ENCODE results near the gene RO60. TPM values are rescaled to one million over a fixed set of nuclear protein-coding genes. Genes with fewer than 3 reads are reported as not detected.

Gene RO60
- total and polyA plus RNA-seq, 2 of the 4 experiments (the other 2 are of a cell fraction) = 10.9 to 161 TPM

GRCh38 chr1:193087893-193088292, 28.5 kb downstream of the RO60 start:
- Histone ChIP-seq H2AFZ (replicated peaks; ENCODE audit: low read length, poor library complexity) (no peak overlapping the region), H3K4me2 (ENCODE audit: low read depth, low read length) (no peak overlapping the region), H2AK5ac (ENCODE audit: low read depth, low read length) (no peak overlapping the region), H3K36me3 (ENCODE audit: control insufficient read depth, insufficient read depth, low read length) (peaks cover 20% of the 10 kb centered on the region), H3K9ac (ENCODE audit: low read depth, low read length) (no peak overlapping the region), H3K23ac (ENCODE audit: low read depth, low read length) (no peak overlapping the region), H3K4ac (ENCODE audit: low read depth, low read length) (no peak overlapping the region), H2BK20ac (ENCODE audit: low read depth, low read length) (no peak overlapping the region), H3K14ac (replicated peaks; ENCODE audit: low read depth, low read length) (no peak overlapping the region), H3K4me3 (ENCODE audit: insufficient read depth, low read depth, low read length) (no peak overlapping the region), H2BK15ac (ENCODE audit: low read depth, low read length) (no peak overlapping the region), H3K18ac (ENCODE audit: low read depth, low read length) (no peak overlapping the region), H2AK9ac (replicated peaks; ENCODE audit: low read depth, low read length, poor library complexity) (no peak overlapping the region), H3K79me1 (ENCODE audit: low read depth in 1 of 2, low read length in 2 of 2) (no peaks in the 10 kb centered on the region), H4K8ac (ENCODE audit: low read depth in 2 of 2, low read length in 2 of 2) (no peak overlapping the region), H3K9me3 (ENCODE audit: control insufficient read depth, insufficient read depth, low read length) (no peaks in the 10 kb centered on the region), H3K27me3 (ENCODE audit: control insufficient read depth, insufficient read depth, low read length) (no peaks in the 10 kb centered on the region), H3K56ac (ENCODE audit: extremely low read depth, insufficient read depth, low read length) (no peak overlapping the region), H2BK120ac (ENCODE audit: low read depth, low read length) (no peak overlapping the region), H4K5ac (ENCODE audit: low read depth, low read length) (no peak overlapping the region), H4K91ac (ENCODE audit: insufficient read depth, low read depth, low read length) (no peak overlapping the region), H2BK5ac (ENCODE audit: low read depth, low read length, poor library complexity, severe bottlenecking) (no peak overlapping the region), H3K4me1 (ENCODE audit: control insufficient read depth, insufficient read depth, low read length) (no peaks in the 10 kb centered on the region), H3K9me1 (ENCODE audit: insufficient read depth, low read length) (no peaks in the 10 kb centered on the region), H3K27ac (ENCODE audit: insufficient read depth, low read length) (no peak overlapping the region), H4K20me1 (ENCODE audit: insufficient read depth, low read length) (no peaks in the 10 kb centered on the region)
- no peak for ATAC-seq (ENCODE audit: low read depth)
- dilution Hi-C loops (cut with HindIII; ENCODE audit: low sequenced_read_pairs, unreplicated experiment) = no loop called here
- no TSS peak for BruUV-seq (replicated peaks)
- intact Hi-C loops (cut with micrococcal nuclease) = no loop called here
- CTCF ChIA-PET = no interaction called here
- POLR2A ChIA-PET (ENCODE audit: unreplicated experiment) = no interaction called here
- no peak for TF ChIP-seq FOS (IDR thresholded peaks at IDR 0.05; ENCODE audit: low read depth, low read length)
- no peak for TF ChIP-seq MAZ (IDR thresholded peaks at IDR 0.05; ENCODE audit: borderline replicate concordance, low read depth, low read length)
- TF ChIP-seq CEBPB (IDR thresholded peaks at IDR 0.05; ENCODE audit: low read depth, low read length) = no peak
- TF ChIP-seq CTCF (conservative IDR thresholded peaks at IDR 0.05; ENCODE audit: low read depth, low read length) = no peak
- no peak for TF ChIP-seq USF2 (IDR thresholded peaks at IDR 0.05; ENCODE audit: low read depth, low read length)
- no peak for TF ChIP-seq BHLHE40 (IDR thresholded peaks at IDR 0.05; ENCODE audit: low read depth, low read length)
- TF ChIP-seq RFX5 (IDR thresholded peaks at IDR 0.05; ENCODE audit: low read depth, low read length) = no peak
- no peak for TF ChIP-seq RCOR1 (IDR thresholded peaks at IDR 0.05; ENCODE audit: insufficient replicate concordance, low read length)
- TF ChIP-seq POLR2A (IDR thresholded peaks at IDR 0.05; ENCODE audit: low read depth, low read length) = no peak
- no peak for TF ChIP-seq MXI1 (IDR thresholded peaks at IDR 0.05; ENCODE audit: borderline replicate concordance, low read depth, low read length)
- TF ChIP-seq RAD21 (IDR thresholded peaks at IDR 0.05; ENCODE audit: low read length) = no peak
- TF ChIP-seq NFE2L2 (IDR thresholded peaks at IDR 0.05; ENCODE audit: low read depth, low read length) = no peak
- no peak for TF ChIP-seq SMC3 (IDR thresholded peaks at IDR 0.05; ENCODE audit: low read depth, low read length)
- no peak for TF ChIP-seq CHD1 (IDR thresholded peaks at IDR 0.05; ENCODE audit: low read depth, low read length)
- no peak for TF ChIP-seq ELK1 (IDR thresholded peaks at IDR 0.05; ENCODE audit: borderline replicate concordance, low read depth, low read length)
- no peak for TF ChIP-seq MAFK (IDR thresholded peaks at IDR 0.05; ENCODE audit: low read depth, low read length)
- no CpG with 5 or more reads among the region's 3 CpGs for WGBS, 2 experiments (ENCODE audit: extremely low coverage in 2 of 2, insufficient read length in 1 of 2)
- no peak for DNase-seq
- in situ Hi-C loops (cut with MboI; ENCODE audit: low sequenced_read_pairs) = no loop called here
